Sigmoid colon (tissue), 3 donors: ENCODE measurements around the gene NHP2.
"Not testable (repeated sequence)": the region's sequence is repeated elsewhere in the genome, so short reads cannot be mapped to it uniquely, and the experiment has no call there.

Experiments
- CTCF ChIP-seq, 4 experiments: fragments of 450-650 bp in 3 of 4; fragments of 200-600 bp in 1 of 4; IDR thresholded peaks; one replicate each; pipeline ENCODE4 v1.5.1; 2016 to 2019; ENCODE audit warnings: antibody characterized with exemption in 4 of 4, mild to moderate bottlenecking in 3 of 4, moderate library complexity in 2 of 4
- POLR2A ChIP-seq, 2 donors: fragments of 450-650 bp; IDR thresholded peaks; one replicate each; pipeline ENCODE4 v1.6.1; 2016; ENCODE audit warnings: antibody characterized with exemption in 2 of 2, mild to moderate bottlenecking in 2 of 2, moderate library complexity in 2 of 2

- not testable (repeated sequence) for TF ChIP-seq POLR2A, CTCF (IDR thresholded peaks at IDR 0.05)
Measured at GRCh38 chr5:178127300-178128009, 26.2 kb downstream of the NHP2 start.
